ENCODE results near the gene SNCB.

The SNCB gene

DNA sequence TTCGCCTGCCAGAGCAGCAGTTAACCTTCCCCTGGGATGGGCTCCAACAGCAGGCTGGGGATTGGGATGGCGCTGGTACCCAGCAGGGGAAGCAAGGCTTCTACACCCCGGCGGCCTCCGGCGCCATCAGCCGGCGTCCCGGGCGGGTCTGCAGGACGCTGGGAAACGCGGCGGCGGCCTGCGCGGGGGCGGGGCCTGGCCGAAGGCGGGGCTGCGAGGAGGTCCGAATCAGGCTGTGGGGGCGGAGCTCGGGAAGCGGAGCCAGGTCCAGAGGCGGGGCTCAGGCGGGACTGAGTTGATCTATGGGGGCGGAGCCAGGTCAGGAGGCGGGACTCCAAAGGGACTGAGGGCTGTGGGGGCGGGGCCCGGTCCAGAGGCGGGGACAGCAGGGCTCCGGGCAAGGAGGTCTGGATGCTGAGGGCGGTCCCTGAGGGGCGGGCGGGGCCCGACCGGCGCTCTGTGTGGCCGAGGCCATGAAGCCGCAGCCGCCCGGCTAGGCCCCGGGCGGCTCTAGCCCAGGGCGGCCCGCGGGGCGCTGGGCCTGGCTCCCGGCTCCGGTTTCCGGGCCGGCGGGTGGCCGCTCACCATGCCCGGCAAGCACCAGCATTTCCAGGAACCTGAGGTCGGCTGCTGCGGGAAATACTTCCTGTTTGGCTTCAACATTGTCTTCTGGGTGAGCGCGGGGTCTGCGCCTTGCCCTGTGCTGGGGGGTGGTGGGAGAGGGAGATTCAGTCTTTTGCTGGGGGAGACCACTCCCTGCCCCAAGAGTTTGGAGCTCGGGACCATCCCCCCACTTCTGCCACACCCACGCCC, 16.9 kb upstream of the SNCB start, which contains the start of gene TSPAN17:
Gene TSPAN17 (plus strand): TSS at position 455 of the 813 bp plus-strand sequence. CDS start 132 bp downstream, at position 587.
- peak; percentile 99 for FAIRE-seq

GRCh38 chr5:176646707-176647029, 16.3 kb upstream of the SNCB start:
- DNase-seq (ENCODE audit: extremely low spot score, insufficient read length, low read depth) (no peak), FAIRE-seq (no peak)

More for the DNA sequence above, 16.9 kb upstream of the SNCB start, which contains the start of gene TSPAN17:
- peak; percentile 99 for DNase-seq (ENCODE audit: extremely low spot score, insufficient read length, low read depth)

DNA sequence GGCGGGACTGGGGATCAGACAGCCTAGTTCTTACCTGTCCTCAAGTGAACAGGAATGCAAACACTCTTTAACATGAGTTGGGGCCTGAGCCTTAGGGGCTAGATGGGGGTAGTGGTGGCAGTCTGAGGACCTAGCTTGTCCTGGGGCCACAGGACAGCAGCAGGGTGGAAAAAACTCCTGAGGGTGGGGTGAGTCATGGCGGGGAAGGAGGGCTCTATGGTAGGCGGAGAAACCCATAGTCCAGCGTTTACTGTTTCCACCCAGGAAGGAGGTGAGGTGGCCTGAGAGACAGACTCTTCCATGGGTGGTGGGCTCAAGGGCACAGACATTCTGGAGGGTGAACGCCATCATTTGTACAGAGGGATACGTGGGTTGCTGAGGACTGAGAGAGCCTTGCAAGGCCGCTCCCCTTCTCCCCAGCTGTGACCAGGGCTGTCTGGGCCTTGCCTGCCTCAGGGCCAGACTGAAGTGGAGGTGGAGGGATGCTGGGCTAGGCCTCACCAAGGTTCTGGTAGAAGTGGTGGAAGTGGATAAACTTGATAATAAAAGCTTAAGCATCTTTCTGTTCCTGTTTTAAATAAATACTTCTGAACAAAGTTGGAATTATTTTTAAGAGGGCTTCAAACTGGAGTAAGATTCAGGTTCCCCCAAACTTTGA, 15.8 kb upstream of the SNCB start:
- FAIRE-seq (no peak), DNase-seq (ENCODE audit: extremely low spot score, insufficient read length, low read depth) (no peak)

DNA sequence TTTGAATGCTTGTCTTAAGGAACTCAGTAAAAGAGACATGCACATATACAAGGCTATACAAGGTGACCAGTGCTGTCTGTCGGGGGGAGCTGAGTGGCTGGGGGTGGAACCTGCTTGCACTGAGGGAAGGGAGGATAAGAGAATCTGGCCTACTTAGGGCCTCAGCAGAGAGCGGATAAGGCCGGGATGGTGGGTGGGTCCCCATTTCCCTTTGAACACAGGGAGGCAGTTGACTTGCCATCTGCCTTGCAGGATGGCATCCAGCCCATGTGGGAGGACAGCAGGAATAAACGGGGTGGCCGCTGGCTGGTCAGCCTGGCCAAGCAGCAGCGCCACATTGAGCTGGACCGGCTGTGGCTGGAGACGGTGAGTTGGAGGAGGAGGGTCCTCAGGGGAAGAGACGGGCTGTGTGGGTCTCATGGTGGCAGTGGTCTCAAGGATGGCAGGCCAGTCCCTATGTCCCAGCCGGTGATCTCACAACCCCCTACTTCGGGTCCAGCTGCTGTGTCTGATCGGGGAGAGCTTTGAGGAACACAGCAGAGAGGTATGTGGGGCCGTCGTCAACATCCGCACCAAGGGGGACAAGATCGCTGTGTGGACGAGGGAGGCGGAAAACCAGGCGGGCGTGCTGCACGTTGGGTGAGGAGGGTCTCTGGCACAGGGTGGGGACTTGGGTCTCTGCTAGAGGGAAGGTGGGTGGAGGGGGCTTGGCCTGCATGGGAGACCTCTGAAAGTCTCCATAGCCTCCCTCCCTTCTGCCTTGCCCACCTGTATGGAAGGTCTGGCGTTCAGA, 14.7 kb upstream of the SNCB start:
- no peak for FAIRE-seq

GRCh38 chr5:176644294-176644693, 14.0 kb upstream of the SNCB start:
- DNase-seq (ENCODE audit: extremely low spot score, insufficient read length, low read depth) (no peak), FAIRE-seq (no peak)

More for the DNA sequence above, 14.7 kb upstream of the SNCB start:
- no peak for DNase-seq (ENCODE audit: extremely low spot score, insufficient read length, low read depth)

DNA sequence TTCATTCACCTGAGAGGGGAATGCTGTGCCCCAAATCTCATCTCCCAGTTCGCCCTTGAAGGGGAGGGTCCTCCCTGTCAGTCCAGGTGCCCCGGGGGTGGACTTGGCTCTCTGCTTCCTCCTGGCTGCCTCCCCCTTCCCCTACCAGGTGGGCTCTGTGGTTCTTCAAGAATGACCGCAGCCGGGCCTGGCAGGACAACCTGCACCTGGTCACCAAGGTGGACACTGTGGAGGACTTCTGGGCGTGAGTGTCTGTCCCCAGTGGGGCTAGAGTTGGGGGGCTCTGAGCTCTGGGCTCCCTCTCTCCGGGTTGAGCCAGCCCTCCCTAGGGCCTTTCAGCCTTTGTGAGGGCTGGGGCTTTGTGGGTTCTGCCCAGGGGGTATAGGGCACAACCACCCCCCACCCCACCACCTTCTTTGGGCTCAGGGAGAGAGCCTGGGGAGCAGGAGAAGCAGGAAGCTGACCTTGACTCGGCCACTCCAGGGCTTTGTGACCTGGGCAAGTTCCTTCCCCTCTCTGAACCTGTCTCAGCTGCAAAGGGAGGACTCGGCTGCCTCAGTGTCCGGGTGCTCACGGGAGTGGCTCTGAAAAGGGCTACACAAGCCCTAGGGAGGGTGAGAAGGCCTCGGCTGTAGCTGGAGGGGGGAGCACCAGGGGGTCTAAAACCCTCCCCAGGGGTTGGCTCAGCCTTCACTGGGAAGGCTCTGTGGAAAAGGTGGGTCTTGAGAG, 13.3 kb upstream of the SNCB start:
- FAIRE-seq (no peak), DNase-seq (ENCODE audit: extremely low spot score, insufficient read length, low read depth) (no peak)

- DNase-seq (ENCODE audit: extremely low spot score, insufficient read length, low read depth) (no peak), FAIRE-seq (no peak)
Observed at GRCh38 chr5:176642675-176643490, 12.5 kb upstream of the SNCB start.

DNA sequence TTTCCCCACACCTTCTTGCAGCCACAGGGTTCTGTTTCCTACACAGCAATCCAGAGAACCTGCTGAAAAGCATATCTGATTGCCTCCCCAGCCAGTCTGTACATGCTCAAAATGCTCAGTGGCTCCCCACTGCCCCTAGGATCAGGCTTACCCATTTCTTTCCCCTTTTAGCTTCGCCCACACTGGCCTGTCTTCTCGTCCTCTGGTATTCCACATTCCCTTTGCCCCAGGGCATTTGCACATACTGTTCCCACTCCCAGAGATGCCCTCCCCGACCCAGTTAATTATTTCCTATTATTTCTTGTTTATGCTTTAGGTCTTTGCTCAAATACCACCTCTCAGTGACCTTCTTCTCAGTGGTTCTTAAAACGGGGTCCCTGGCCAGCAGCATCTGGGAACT, 10.3 kb upstream of the SNCB start:
- FAIRE-seq (no peak), DNase-seq (ENCODE audit: extremely low spot score, insufficient read length, low read depth) (no peak)

DNA sequence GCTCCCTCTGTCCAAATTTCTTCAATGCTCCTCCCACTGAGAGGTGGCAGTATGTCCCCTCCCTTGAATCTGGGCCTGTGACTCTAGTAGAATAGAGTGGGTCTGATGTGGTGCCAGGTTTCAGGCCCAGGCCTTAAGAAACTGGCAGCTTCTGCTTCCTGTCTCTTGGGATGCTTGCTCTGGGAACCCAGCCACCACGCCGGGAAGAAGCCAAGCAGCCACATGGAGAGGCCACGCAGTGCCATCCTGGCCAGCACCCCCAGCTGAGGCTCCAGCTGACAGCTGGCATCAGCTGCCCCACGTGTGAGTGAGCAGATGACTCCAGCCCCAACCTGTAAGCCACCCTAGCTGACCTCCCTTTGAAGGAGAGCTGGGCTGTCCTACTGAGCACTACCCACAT, 9.6 kb upstream of the SNCB start:
- no peak for DNase-seq (ENCODE audit: extremely low spot score, insufficient read length, low read depth)
- FAIRE-seq, result no peak

DNA sequence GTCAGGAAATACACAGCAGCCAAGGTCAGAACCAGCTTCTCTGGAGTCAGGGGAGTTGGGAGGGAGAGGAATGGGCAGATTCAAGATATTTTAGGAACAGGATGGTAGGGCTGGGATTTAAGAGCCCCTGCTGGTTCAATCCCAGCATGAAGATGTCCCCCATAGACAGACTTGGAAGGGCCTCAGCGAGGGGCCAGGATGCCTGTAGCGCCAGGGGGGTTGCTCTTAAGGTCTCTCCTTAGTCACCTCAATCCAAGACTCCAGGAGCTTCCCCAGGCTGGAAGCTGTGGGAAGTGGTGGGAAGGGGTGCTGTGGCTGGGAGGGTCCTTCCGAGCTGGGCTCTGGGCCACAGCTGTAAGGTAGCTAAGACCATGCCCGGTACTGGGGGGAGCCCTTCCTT, 8.9 kb upstream of the SNCB start:
- no peak for FAIRE-seq
- no peak for DNase-seq (ENCODE audit: extremely low spot score, insufficient read length, low read depth)

DNA sequence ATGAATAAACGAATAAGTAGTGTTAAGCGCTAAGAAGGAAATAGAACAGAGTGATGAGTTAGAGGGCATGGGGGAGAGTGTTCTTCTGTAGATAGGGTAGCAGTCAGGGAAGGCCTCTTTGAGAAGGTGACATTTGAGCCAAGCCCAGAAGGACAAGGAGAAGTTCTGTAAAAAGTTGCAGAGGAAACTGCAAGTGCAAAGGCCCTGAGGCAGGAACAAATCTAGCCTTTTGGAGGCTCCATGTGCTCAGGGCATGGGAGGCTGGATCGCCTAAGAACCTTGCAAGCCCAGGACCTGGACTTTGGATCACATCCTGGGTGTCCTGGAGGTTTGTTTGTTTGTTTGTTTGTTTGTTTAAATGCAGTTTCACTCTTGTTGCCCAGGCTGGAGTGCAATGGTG, 8.1 kb upstream of the SNCB start:
- DNase-seq (ENCODE audit: extremely low spot score, insufficient read length, low read depth) (no peak), FAIRE-seq (no peak)

DNA sequence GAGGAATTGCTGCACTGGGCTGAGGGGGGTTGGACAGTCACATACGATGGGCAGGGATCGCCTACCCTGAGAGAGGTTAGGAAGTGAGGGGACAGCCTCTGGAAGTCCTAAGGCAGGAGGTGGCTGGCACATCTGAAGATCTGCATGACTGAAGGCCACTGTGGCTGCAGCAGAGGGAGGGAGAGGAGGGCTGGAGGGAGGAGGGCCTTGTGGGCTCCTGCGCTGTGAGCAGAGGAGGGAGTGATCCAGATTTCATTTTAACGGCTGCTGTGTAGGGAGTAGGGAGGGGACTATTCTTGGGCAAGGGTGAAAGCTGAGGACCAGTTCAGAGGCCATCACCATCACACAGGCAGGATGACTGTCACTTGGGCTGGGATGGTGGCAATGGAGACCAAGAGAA, 7.2 kb upstream of the SNCB start:
- FAIRE-seq, result no peak

DNA sequence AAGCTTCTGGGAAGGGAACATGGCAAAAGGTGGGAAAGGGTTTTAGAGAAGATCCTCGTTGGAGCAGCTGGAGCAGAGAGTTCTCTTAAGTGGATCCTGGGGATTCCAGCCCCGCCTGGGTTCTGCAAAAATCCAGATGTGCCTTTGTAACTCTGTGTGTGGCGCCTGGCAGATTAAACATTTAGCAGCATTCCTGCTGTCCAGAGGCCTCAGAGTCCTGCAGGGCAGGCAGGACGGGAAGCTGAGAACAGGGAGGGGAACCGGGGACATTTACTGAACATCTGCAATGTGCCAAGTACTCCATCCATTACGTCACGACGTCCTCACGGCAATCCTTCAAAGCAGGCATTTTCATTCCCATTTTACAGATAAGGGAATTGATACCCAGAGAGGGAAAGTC, 6.1 kb upstream of the SNCB start:
- DNase-seq (ENCODE audit: extremely low spot score, insufficient read length, low read depth) (no peak), FAIRE-seq (no peak)

More for the DNA sequence above, 7.2 kb upstream of the SNCB start:
- DNase-seq (ENCODE audit: extremely low spot score, insufficient read length, low read depth), result no peak

- FAIRE-seq (peak; percentile 68), DNase-seq (ENCODE audit: extremely low spot score, insufficient read length, low read depth) (no peak)
Observed at GRCh38 chr5:176633598-176633997, 3.3 kb upstream of the SNCB start.

- DNase-seq (ENCODE audit: extremely low spot score, insufficient read length, low read depth) (no peak), FAIRE-seq (no peak)
Observed at GRCh38 chr5:176632745-176633144, 2.4 kb upstream of the SNCB start.

DNA sequence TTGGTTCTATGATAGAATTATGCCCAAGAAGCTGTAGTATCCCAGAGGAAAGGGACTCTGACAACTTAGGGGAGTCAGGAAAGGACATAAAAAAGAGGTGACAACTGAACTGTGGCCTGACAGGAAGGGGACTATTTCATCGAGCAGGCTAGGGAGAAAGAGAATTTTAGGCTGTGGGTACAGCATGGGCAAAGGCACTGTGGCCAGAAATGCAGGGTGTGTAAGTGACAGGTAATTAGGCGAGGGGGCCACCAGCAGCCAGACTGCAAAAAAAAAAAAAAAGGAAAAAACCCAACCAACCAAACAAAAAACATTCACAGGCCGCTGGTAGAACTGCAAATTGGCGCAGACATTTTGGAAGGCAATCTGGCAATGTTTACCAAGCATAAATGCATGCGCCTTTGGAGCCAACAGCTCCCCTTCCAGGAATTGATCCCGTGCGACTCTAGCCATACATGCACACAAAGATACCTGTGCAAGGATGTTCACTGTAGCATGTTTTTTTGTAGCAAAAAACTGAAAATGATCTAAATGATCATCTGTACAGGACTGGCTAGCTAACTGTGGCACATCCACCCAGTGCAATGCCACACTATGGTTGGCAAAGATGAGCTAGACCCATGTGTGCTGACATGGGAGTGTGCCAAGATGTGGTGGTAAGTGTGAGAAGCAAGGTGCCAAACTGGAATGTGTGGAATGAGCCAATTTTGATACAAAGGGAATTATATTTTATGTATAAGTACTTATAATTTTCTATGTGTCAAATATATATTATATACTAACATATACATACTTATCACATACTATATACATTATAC, 1.3 kb upstream of the SNCB start:
- DNase-seq (ENCODE audit: extremely low spot score, insufficient read length, low read depth) (no peak), FAIRE-seq (no peak)

- no peak for DNase-seq (ENCODE audit: extremely low spot score, insufficient read length, low read depth)
- peak; percentile 5 for FAIRE-seq
Observed at GRCh38 chr5:176630681-176631222, 418 bp upstream of the SNCB start.

DNA sequence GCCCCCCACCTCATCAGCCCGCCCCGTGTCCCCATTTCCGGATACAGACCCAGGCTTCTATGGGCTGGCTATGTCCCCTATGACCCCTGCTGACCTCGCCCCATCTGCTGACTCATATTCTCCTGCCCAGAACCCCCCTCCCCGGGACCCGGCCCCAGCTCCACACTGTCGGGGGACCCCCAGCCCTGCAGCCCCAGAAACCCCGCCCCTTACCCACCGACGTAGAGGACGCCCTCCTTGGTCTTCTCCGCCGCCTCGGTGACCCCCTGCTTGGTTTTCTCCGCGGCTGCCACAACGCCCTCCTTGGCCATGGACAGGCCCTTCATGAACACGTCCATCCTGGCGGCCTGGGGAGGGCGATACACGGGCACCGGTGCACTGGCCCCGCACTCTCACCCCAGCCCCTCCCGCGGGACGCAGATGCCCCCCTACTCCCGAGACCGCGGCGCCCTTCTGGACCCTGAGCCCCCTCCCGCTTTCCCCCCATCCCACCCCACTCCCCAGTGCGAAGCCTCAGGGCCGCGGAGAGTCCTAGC, 949 bp downstream of the SNCB start:
- no peak for FAIRE-seq
- no peak for DNase-seq (ENCODE audit: extremely low spot score, insufficient read length, low read depth)

All from GM18507 (cell line).